HEK293 (cell line): ENCODE data around the gene UBE2D2.

Source experiments
- EGR2 ChIP-seq: fragments of 450-650 bp; formaldehyde crosslinking; IDR thresholded peaks from 2 replicates; pipeline ENCODE4 v1.5.1; 2016; ENCODE audit warnings: low read depth, missing biosample characterization, missing genetic modification characterization
- GLI2 ChIP-seq: fragments of 450-650 bp; formaldehyde crosslinking; IDR thresholded peaks from 2 replicates; pipeline ENCODE4; 2017; ENCODE audit warnings: missing biosample characterization, missing genetic modification characterization, low read depth, borderline replicate concordance
- KLF7 ChIP-seq: fragments of 450-650 bp; formaldehyde crosslinking; IDR thresholded peaks from 2 replicates; pipeline ENCODE4 v1.5.1; 2016; ENCODE audit warnings: missing biosample characterization, missing genetic modification characterization, borderline replicate concordance
- OSR2 ChIP-seq: fragments of 450-650 bp; formaldehyde crosslinking; IDR thresholded peaks from 2 replicates; pipeline ENCODE4 v1.5.1; 2016; ENCODE audit warnings: missing biosample characterization, missing genetic modification characterization
- SALL2 ChIP-seq: fragments of 450-650 bp; formaldehyde crosslinking; IDR thresholded peaks from 2 replicates; pipeline ENCODE4 v1.5.0; 2017; ENCODE audit warnings: missing biosample characterization, mild to moderate bottlenecking, missing genetic modification characterization, borderline replicate concordance
- ZBTB10 ChIP-seq: fragments of 450-650 bp; formaldehyde crosslinking; IDR thresholded peaks from 2 replicates; pipeline ENCODE4 v1.5.1; 2016; ENCODE audit warnings: missing biosample characterization, missing genetic modification characterization
- ZBTB17 ChIP-seq: fragments of 450-650 bp; formaldehyde crosslinking; IDR thresholded peaks from 2 replicates; pipeline ENCODE4 v1.5.1; 2016; ENCODE audit warnings: missing biosample characterization, missing genetic modification characterization
- ZBTB44 ChIP-seq: fragments of 450-650 bp; IDR thresholded peaks from 2 replicates; pipeline ENCODE4 v1.5.1; 2018; ENCODE audit warnings: missing biosample characterization, mild to moderate bottlenecking, missing genetic modification characterization
- ZBTB49 ChIP-seq: fragments of 450-650 bp; formaldehyde crosslinking; IDR thresholded peaks from 2 replicates; pipeline ENCODE4 v1.5.1; 2016; ENCODE audit warnings: missing biosample characterization, missing genetic modification characterization, low read depth
- ZBTB8A ChIP-seq: fragments of 450-650 bp; formaldehyde crosslinking; IDR thresholded peaks from 2 replicates; pipeline ENCODE4 v1.5.1; 2016; ENCODE audit warnings: missing biosample characterization, missing genetic modification characterization
- ZNF114 ChIP-seq: fragments of 450-650 bp; formaldehyde crosslinking; IDR thresholded peaks from 2 replicates; pipeline ENCODE4 v1.5.0; 2017; ENCODE audit warnings: missing biosample characterization, missing genetic modification characterization
- ZNF132 ChIP-seq: fragments of 450-650 bp; formaldehyde crosslinking; IDR thresholded peaks from 2 replicates; pipeline ENCODE4 v1.5.1; 2017; ENCODE audit warnings: missing biosample characterization, missing genetic modification characterization, borderline replicate concordance
- ZNF138 ChIP-seq: fragments of 450-650 bp; formaldehyde crosslinking; IDR thresholded peaks from 2 replicates; pipeline ENCODE4 v1.5.1; 2016; ENCODE audit warnings: missing biosample characterization, missing genetic modification characterization, borderline replicate concordance
- ZNF140 ChIP-seq: fragments of 450-650 bp; formaldehyde crosslinking; IDR thresholded peaks from 2 replicates; pipeline ENCODE4 v1.5.1; 2016; ENCODE audit warnings: missing biosample characterization, missing genetic modification characterization
- ZNF169 ChIP-seq: fragments of 450-650 bp; formaldehyde crosslinking; IDR thresholded peaks from 2 replicates; pipeline ENCODE4 v1.5.1; 2016; ENCODE audit warnings: missing biosample characterization, missing genetic modification characterization
- ZNF175 ChIP-seq: fragments of 450-650 bp; formaldehyde crosslinking; IDR thresholded peaks from 2 replicates; pipeline ENCODE4 v1.5.1; 2016; ENCODE audit warnings: missing biosample characterization, missing genetic modification characterization
- ZNF211 ChIP-seq: fragments of 450-650 bp; formaldehyde crosslinking; IDR thresholded peaks from 2 replicates; pipeline ENCODE4 v1.5.1; 2016; ENCODE audit warnings: low read depth, missing biosample characterization, missing genetic modification characterization
- ZNF214 ChIP-seq: fragments of 450-650 bp; formaldehyde crosslinking; IDR thresholded peaks from 2 replicates; pipeline ENCODE4 v1.5.1; 2017; ENCODE audit warnings: missing biosample characterization, mild to moderate bottlenecking, missing genetic modification characterization, borderline replicate concordance
- ZNF24 ChIP-seq: fragments of 450-650 bp; formaldehyde crosslinking; IDR thresholded peaks from 2 replicates; pipeline ENCODE4 v1.5.1; 2016; ENCODE audit warnings: missing biosample characterization, missing genetic modification characterization
- ZNF335 ChIP-seq: fragments of 450-650 bp; formaldehyde crosslinking; conservative IDR thresholded peaks from 2 replicates; pipeline ENCODE4 v1.5.1; 2016; ENCODE audit warnings: missing biosample characterization, missing genetic modification characterization
- ZNF394 ChIP-seq: fragments of 450-650 bp; formaldehyde crosslinking; IDR thresholded peaks from 2 replicates; pipeline ENCODE4 v1.5.1; 2016; ENCODE audit warnings: missing biosample characterization, missing genetic modification characterization, mild to moderate bottlenecking, moderate library complexity, borderline replicate concordance
- ZNF398 ChIP-seq: fragments of 450-650 bp; formaldehyde crosslinking; IDR thresholded peaks from 2 replicates; pipeline ENCODE4 v1.5.1; 2017; ENCODE audit warnings: missing biosample characterization, missing genetic modification characterization
- ZNF416 ChIP-seq: fragments of 450-650 bp; formaldehyde crosslinking; IDR thresholded peaks from 2 replicates; pipeline ENCODE4 v1.5.1; 2016; ENCODE audit warnings: missing biosample characterization, missing genetic modification characterization
- ZNF521 ChIP-seq: fragments of 450-650 bp; formaldehyde crosslinking; IDR thresholded peaks from 2 replicates; pipeline ENCODE4 v1.5.1; 2017; ENCODE audit warnings: missing biosample characterization, mild to moderate bottlenecking, missing genetic modification characterization
- ZNF544 ChIP-seq: fragments of 450-650 bp; formaldehyde crosslinking; IDR thresholded peaks from 2 replicates; pipeline ENCODE4 v1.5.0; 2017; ENCODE audit warnings: missing biosample characterization, missing genetic modification characterization
- ZNF560 ChIP-seq: fragments of 450-650 bp; formaldehyde crosslinking; IDR thresholded peaks from 2 replicates; pipeline ENCODE4 v1.5.1; 2017; ENCODE audit warnings: missing biosample characterization, missing genetic modification characterization, borderline replicate concordance
- ZNF580 ChIP-seq: fragments of 450-650 bp; formaldehyde crosslinking; IDR thresholded peaks from 2 replicates; pipeline ENCODE4 v1.5.1; 2016; ENCODE audit warnings: missing biosample characterization, missing genetic modification characterization
- ZNF664 ChIP-seq: fragments of 450-650 bp; formaldehyde crosslinking; IDR thresholded peaks from 2 replicates; pipeline ENCODE4 v1.5.1; 2016; ENCODE audit warnings: missing biosample characterization, missing genetic modification characterization
- ZNF768 ChIP-seq: fragments of 450-650 bp; formaldehyde crosslinking; IDR thresholded peaks from 2 replicates; pipeline ENCODE4 v1.5.1; 2018; ENCODE audit warnings: missing biosample characterization, mild to moderate bottlenecking, missing genetic modification characterization

The UBE2D2 gene

GRCh38 chr5:139517683-139518564 is 43.2 kb upstream of the UBE2D2 start (continued):
- TF ChIP-seq ZNF394 (tag by site-specific recombination) = peak; percentile 66
- peak; percentile 24; the same call in 1 of the 2 replicates for TF ChIP-seq ZNF416 (tag by site-specific recombination)
- no peak for TF ChIP-seq ZNF169 (tag by site-specific recombination)
- TF ChIP-seq ZBTB8A (tag by site-specific recombination) = peak; percentile 81
- no peak for TF ChIP-seq ZNF211 (tag by site-specific recombination)
- no peak for TF ChIP-seq ZNF175
- TF ChIP-seq ZNF768 (tag by site-specific recombination) = no peak
- TF ChIP-seq ZNF398 (tag by site-specific recombination) = peak; percentile 43; the same call in 1 of the 2 replicates
- no peak for TF ChIP-seq SALL2 (tag by site-specific recombination)
- no peak for TF ChIP-seq ZNF138
- peak; percentile 43 for TF ChIP-seq ZNF580 (tag by site-specific recombination)
- peak; percentile 47 for TF ChIP-seq OSR2 (tag by site-specific recombination)
- 0 out of 2 replicates have a peak, but pooled peaks have one; percentile 9 for TF ChIP-seq ZNF214
- peak; percentile 67 for TF ChIP-seq EGR2 (tag by site-specific recombination)
- TF ChIP-seq ZNF24 (tag by site-specific recombination) = peak; percentile 82
- no peak for TF ChIP-seq ZNF132
- TF ChIP-seq KLF7 = peak; percentile 58
- peak; percentile 80; the same call in 1 of the 2 replicates for TF ChIP-seq ZBTB10
- no peak for TF ChIP-seq ZNF140 (tag by site-specific recombination)
- peak; percentile 85 for TF ChIP-seq ZBTB17 (tag by site-specific recombination)
- no peak for TF ChIP-seq ZNF521 (tag by site-specific recombination)
- TF ChIP-seq ZNF114 (tag by site-specific recombination) = no peak
- peak; percentile 97 for TF ChIP-seq ZNF335 (tag by site-specific recombination)
- TF ChIP-seq GLI2 (tag by site-specific recombination) = no peak; the same call in 1 of the 2 replicates
- TF ChIP-seq ZBTB44 (tag by site-specific recombination) = peak; percentile 86
- peak; percentile 26; the same call in 1 of the 2 replicates for TF ChIP-seq ZNF560
- TF ChIP-seq ZNF544 = no peak
- TF ChIP-seq ZBTB49 (tag by site-specific recombination) = no peak
- no peak for TF ChIP-seq ZNF664 (tag by site-specific recombination)
